A549 (cell line): ENCODE measurements around the gene NLK. TPM values are rescaled to one million over a fixed set of nuclear protein-coding genes. Genes with fewer than 3 reads are reported as not detected.

ENCODE experiments used
- ATAC-seq, 2 experiments: fragments of 200-7000 bp in 1 of 2; fragments of >200 bp in 1 of 2; cut with Nextera tagmentation in 1 of 2; cut with Tn5 transposase in 1 of 2; 3 replicates each; pipeline versions ENCODE4 v1.8.0 to v1.9.1; 2018 to 2020; ENCODE audit warnings: mild to moderate bottlenecking in 1 of 2, moderate library complexity in 1 of 2
- CTCF ChIA-PET: fragments of 300-600 bp; sonication (Branson Sonifier 250); formaldehyde crosslinking; extraction: SDS; loops from one replicate; lab custom pipeline; 2021; ENCODE audit warnings: antibody characterized with exemption, inconsistent platforms; lab: Yijun Ruan, JAX
- POLR2A ChIA-PET: fragments of 350-600 bp; formaldehyde crosslinking; extraction: SDS; loops from one replicate; lab custom pipeline; 2021; ENCODE audit warnings: antibody characterized with exemption, inconsistent platforms; lab: Yijun Ruan, JAX
- DNase-seq, 2 experiments: peaks; one replicate each; pipeline versions ENCODE4 v3.0.0 to v3.0.0-alpha.2; 2011 to 2016; ENCODE audit warnings: low read depth in 1 of 2, low spot score in 1 of 2
- FAIRE-seq: peaks from 2 replicates; lab custom pipeline; 2011; peaks lifted over from hg19 to GRCh38; lab: Jason Lieb, UNC
- H3K27ac ChIP-seq, 2 experiments: fragments of >200 bp; sonication (Bioruptor Twin); formaldehyde crosslinking; 3 replicates each; pipeline ENCODE4 v1.5.1; 2016 to 2017
- H3K4me1 ChIP-seq: fragments of >200 bp; sonication (Bioruptor Twin); formaldehyde crosslinking; 3 replicates; pipeline ENCODE4 v1.6.1; 2016
- H3K4me2 ChIP-seq: fragments of >200 bp; sonication (Bioruptor Twin); formaldehyde crosslinking; 3 replicates; pipeline ENCODE4 v1.6.1; 2016
- H3K4me3 ChIP-seq: fragments of >200 bp; sonication (Bioruptor Twin); formaldehyde crosslinking; 3 replicates; pipeline ENCODE4 v1.5.1; 2016
- H3K9me3 ChIP-seq: fragments of >200 bp; sonication (Bioruptor Twin); formaldehyde crosslinking; 3 replicates; pipeline ENCODE4 v1.6.1; 2016
- ATOH8 ChIP-seq: fragments of 250-450 bp; sonication (Bioruptor Pico); IDR thresholded peaks from 2 replicates; pipeline ENCODE4 v1.5.0; 2020; ENCODE audit warnings: low read depth, mild to moderate bottlenecking, moderate library complexity
- BCL3 ChIP-seq: fragments of >200 bp; sonication (Bioruptor Twin); formaldehyde crosslinking; IDR thresholded peaks from 3 replicates; pipeline ENCODE4 v1.6.1; 2016
- BHLHE40 ChIP-seq: IDR thresholded peaks from 2 replicates; pipeline ENCODE4 v1.6.1; 2012; ENCODE audit warnings: low read depth, low read length, inconsistent platforms
- CBX8 ChIP-seq: fragments of 200-600 bp; sonication (generic); IDR thresholded peaks from 2 replicates; pipeline ENCODE4 v1.6.1; 2016
- CEBPB ChIP-seq, 2 experiments: fragments of >200 bp in 1 of 2; sonication (Bioruptor Twin) in 1 of 2; formaldehyde crosslinking in 1 of 2; IDR thresholded peaks; 2 replicates each; pipeline ENCODE4 v1.6.1; 2012 to 2016
- CHD4 ChIP-seq: fragments of 200-600 bp; sonication (generic); IDR thresholded peaks from 2 replicates; pipeline ENCODE4 v1.6.1; 2016; ENCODE audit warnings: antibody characterized with exemption, mild to moderate bottlenecking, borderline replicate concordance
- CTCF ChIP-seq: fragments of >200 bp; sonication (Bioruptor Twin); formaldehyde crosslinking; IDR thresholded peaks from 3 replicates; pipeline ENCODE4 v1.5.1; 2016
- EHF ChIP-seq: fragments of 250-450 bp; sonication (Bioruptor Pico); IDR thresholded peaks from 2 replicates; pipeline ENCODE4 v1.5.0; 2020; ENCODE audit warnings: mild to moderate bottlenecking
- EHMT2 ChIP-seq: fragments of 200-600 bp; sonication (generic); IDR thresholded peaks from 2 replicates; pipeline ENCODE4 v1.6.1; 2016; ENCODE audit warnings: antibody characterized with exemption, low read depth, mild to moderate bottlenecking, moderate library complexity
- FOSL2 ChIP-seq, 2 experiments: fragments of 450-650 bp in 1 of 2; fragments of >200 bp in 1 of 2; sonication (Bioruptor Twin) in 1 of 2; formaldehyde crosslinking; IDR thresholded peaks; 2 replicates each; pipeline versions ENCODE4 v1.5.0 to v1.6.1; 2016 to 2020; ENCODE audit warnings: mild to moderate bottlenecking in 1 of 2, moderate library complexity in 1 of 2
- FOXS1 ChIP-seq: fragments of 250-450 bp; sonication (Bioruptor Pico); IDR thresholded peaks from 2 replicates; pipeline ENCODE4 v1.5.0; 2020; ENCODE audit warnings: mild to moderate bottlenecking, moderate library complexity
- GATA3 ChIP-seq: IDR thresholded peaks from 2 replicates; pipeline ENCODE4 v1.6.1; 2012; ENCODE audit warnings: borderline replicate concordance
- HES2 ChIP-seq: fragments of >200 bp; sonication (Bioruptor Twin); formaldehyde crosslinking; IDR thresholded peaks from 2 replicates; pipeline ENCODE4 v1.6.1; 2016
- HEYL ChIP-seq: fragments of 250-450 bp; sonication (Bioruptor Pico); IDR thresholded peaks from 2 replicates; pipeline ENCODE4 v1.8.0; 2021; ENCODE audit warnings: mild to moderate bottlenecking, moderate library complexity
- MAZ ChIP-seq: fragments of 150-350 bp; IDR thresholded peaks from 2 replicates; pipeline ENCODE4 v1.6.1; 2014; ENCODE audit warnings: antibody characterized with exemption, low read depth, low read length, borderline replicate concordance
- MYC ChIP-seq: IDR thresholded peaks from 2 replicates; pipeline ENCODE4 v1.6.1; 2012; ENCODE audit warnings: mild to moderate bottlenecking, inconsistent platforms, low read length, improper control_type of control experiment, borderline replicate concordance
- POLR2AphosphoS2 ChIP-seq: conservative IDR thresholded peaks from 2 replicates; pipeline ENCODE4 v1.6.1; 2012; ENCODE audit warnings: low read length, improper control_type of control experiment, inconsistent platforms
- RAD21 ChIP-seq, 2 experiments: fragments of >200 bp in 1 of 2; sonication (Bioruptor Twin) in 1 of 2; formaldehyde crosslinking in 1 of 2; IDR thresholded peaks in 1 of 2; conservative IDR thresholded peaks in 1 of 2; 2 replicates in 1 of 2; 3 replicates in 1 of 2; pipeline ENCODE4 v1.6.1; 2012 to 2018; ENCODE audit warnings: inconsistent platforms in 1 of 2
- SMC3 ChIP-seq: fragments of >200 bp; sonication (Bioruptor Twin); formaldehyde crosslinking; IDR thresholded peaks from 3 replicates; pipeline ENCODE4 v1.6.1; 2018; ENCODE audit warnings: inconsistent platforms
- TP53 ChIP-seq: fragments of 250-450 bp; sonication (Bioruptor Pico); IDR thresholded peaks from 2 replicates; pipeline ENCODE4 v1.5.0; 2021; ENCODE audit warnings: mild to moderate bottlenecking, moderate library complexity
- ZNF302 ChIP-seq: fragments of 250-450 bp; sonication (Bioruptor Pico); IDR thresholded peaks from 2 replicates; pipeline ENCODE4 v1.9.0; 2021; ENCODE audit warnings: inconsistent platforms, mild to moderate bottlenecking, moderate library complexity
- WGBS: methylation state at CpG from one replicate; pipeline ENCODE4 v1.1.6; 2017; ENCODE audit errors: missing lambda C conversion rate; 5-methylcytosine and 5-hydroxymethylcytosine counted together
- polyA plus RNA-seq, 4 experiments: library from polyadenylated mRNA; depleted of rRNA in 3 of 4; stranded (reverse); fragments of >200 nt; fragmentation: RNase III in 1 of 4; extraction: RNeasy Plus Mini Kit Qiagen cat#74134 plus additional on column Dnase treatment in 1 of 4; gene quantifications; 2 replicates in 3 of 4; 3 replicates in 1 of 4; pipeline ENCODE4 v1.2.3, GENCODE V29; 2011 to 2017

The NLK gene
- polyA plus RNA-seq, 2 of the 4 experiments (the other 2 are of a cell fraction) = 11.8 to 26.5 TPM

- H3K9me3 ChIP-seq = peaks cover 3% of the 10 kb centered on the region; the same call in 1 of the 3 replicates
- TF ChIP-seq SMC3 (no peak), BCL3 (no peak)
- no peak for ATAC-seq
- CTCF ChIA-PET = interaction anchor here (1.5 kb wide), 1 partner anchor 9 kb away, joined by 3 read pairs; no protein-coding TSS in a partner anchor
- POLR2A ChIA-PET = no interaction called here
- no peak overlapping the region for H3K27ac ChIP-seq
- no peak overlapping the region for H3K4me3 ChIP-seq
- 89% methylated on average over 2 of the region's 2 CpGs for WGBS
- peaks cover 19% of the 10 kb centered on the region for H3K4me1 ChIP-seq
- FAIRE-seq = peak; percentile 80
- H3K4me2 ChIP-seq = no peak overlapping the region
- DNase-seq = no peak
Measured at GRCh38 chr17:28085766-28086165, 43.3 kb downstream of the NLK start.

GRCh38 chr17:28086519-28086918 lies 44.0 kb downstream of the NLK start:
- ATAC-seq = no peak
- H3K4me2 ChIP-seq = no peak overlapping the region
- POLR2A ChIA-PET = no interaction called here
- CTCF ChIA-PET = interaction anchor here (1.5 kb wide), 1 partner anchor 8 kb away, joined by 3 read pairs; no protein-coding TSS in a partner anchor
- 86% methylated on average over 4 of the region's 4 CpGs for WGBS
- H3K27ac ChIP-seq = no peak overlapping the region
- no peak for DNase-seq
- H3K4me3 ChIP-seq = no peak overlapping the region
- H3K9me3 ChIP-seq = peaks cover 3% of the 10 kb centered on the region; the same call in 1 of the 3 replicates
- TF ChIP-seq TP53 (CRISPR knock-in tag) (no peak), FOSL2 (IDR thresholded peaks at IDR 0.05) (no peak), FOSL2 (CRISPR knock-in tag; IDR thresholded peaks at IDR 0.05) (peak; percentile 34; the same call in 1 of the 2 replicates)
- no peak for FAIRE-seq
- H3K4me1 ChIP-seq = peaks cover 19% of the 10 kb centered on the region

GRCh38 chr17:28087743-28088142 lies 45.3 kb downstream of the NLK start:
- CTCF ChIA-PET = no interaction called here
- no peak for ATAC-seq

More at GRCh38 chr17:28087743-28088142, 45.3 kb downstream of the NLK start:
- TF ChIP-seq POLR2AphosphoS2 (no peak), CHD4 (no peak), HEYL (CRISPR knock-in tag) (no peak), GATA3 (no peak), EHMT2 (no peak), CTCF (no peak), CEBPB (IDR thresholded peaks at IDR 0.05) (no peak), CBX8 (no peak), BCL3 (no peak), BHLHE40 (no peak), ZNF302 (CRISPR knock-in tag) (no peak), FOXS1 (CRISPR knock-in tag) (no peak), ATOH8 (CRISPR knock-in tag) (no peak), EHF (no peak), MYC (no peak), MAZ (no peak), RAD21 (conservative IDR thresholded peaks at IDR 0.05 in 1 of 2, IDR thresholded peaks at IDR 0.05 in 1 of 2) (no peak), HES2 (no peak)
- H3K4me2 ChIP-seq = no peak overlapping the region
- peak; percentile 83 for FAIRE-seq
- DNase-seq = no peak
- no peak overlapping the region for H3K27ac ChIP-seq
- POLR2A ChIA-PET = no interaction called here
- no peak overlapping the region for H3K4me3 ChIP-seq
- H3K4me1 ChIP-seq = peaks cover 15% of the 10 kb centered on the region
- peaks cover 3% of the 10 kb centered on the region; the same call in 1 of the 3 replicates for H3K9me3 ChIP-seq
